HG03108 (cell line): ENCODE data around the gene GCH1.
"Not testable (repeated sequence)": the region's sequence is repeated elsewhere in the genome, so short reads cannot be mapped to it uniquely, and the experiment has no call there.

Experiments used
- ATAC-seq: cut with Tn5 transposase; IDR thresholded peaks from one replicate; pipeline ENCODE4 v1.9.1; 2021; ENCODE audit warnings: moderate library complexity; ENCODE audit not compliant: unreplicated experiment

The GCH1 gene

GRCh38 chr14:54908973-54909372 is 6.3 kb upstream of the GCH1 start:
- not testable (repeated sequence) for ATAC-seq

- no peak for ATAC-seq
Measured at GRCh38 chr14:54908190-54908589, 5.6 kb upstream of the GCH1 start.

DNA sequence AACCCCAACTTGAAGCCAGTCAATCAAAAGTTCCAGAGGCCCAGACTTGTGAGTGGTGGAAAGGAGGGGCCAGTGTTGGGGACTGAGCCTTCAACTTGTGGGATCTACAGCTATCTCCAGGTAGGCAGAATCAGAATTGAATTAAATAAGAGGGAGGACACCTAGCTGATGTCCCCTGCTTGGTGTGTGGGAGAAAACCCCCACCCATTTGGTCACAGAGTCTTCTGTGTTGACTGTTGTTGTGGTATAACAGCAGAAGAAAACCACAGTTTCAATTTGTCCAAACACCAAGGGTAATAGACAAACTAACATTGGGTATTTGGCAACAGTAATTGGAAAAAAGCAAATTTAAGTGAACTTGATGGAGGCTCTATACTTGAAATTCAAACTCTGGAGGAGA is 3.4 kb upstream of the GCH1 start:
- ATAC-seq = no peak

- peak; percentile 37 for ATAC-seq
Measured at GRCh38 chr14:54902143-54902520, 494 bp downstream of the GCH1 start.

- ATAC-seq = no peak
Measured at GRCh38 chr14:54901380-54902142, 1.1 kb downstream of the GCH1 start.

DNA sequence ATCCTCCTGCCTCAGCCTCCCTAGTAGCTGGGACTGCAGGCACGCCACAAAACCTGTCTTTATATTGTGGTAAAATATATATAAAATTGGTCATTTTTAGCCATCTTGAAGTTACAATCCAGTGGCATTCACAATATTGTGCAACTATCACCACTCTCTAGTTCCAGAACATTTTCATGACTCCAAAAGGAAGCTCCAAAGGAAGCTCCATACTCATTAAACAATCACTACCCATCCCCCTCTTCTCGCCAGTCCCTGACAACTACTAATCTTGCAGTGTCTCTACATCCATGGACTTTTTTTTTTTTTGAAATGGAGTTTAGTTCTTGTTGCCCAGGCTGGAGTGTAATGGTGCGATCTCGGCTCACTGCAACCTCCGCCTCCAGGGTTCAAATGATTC is 3.1 kb downstream of the GCH1 start:
- no peak for ATAC-seq

DNA sequence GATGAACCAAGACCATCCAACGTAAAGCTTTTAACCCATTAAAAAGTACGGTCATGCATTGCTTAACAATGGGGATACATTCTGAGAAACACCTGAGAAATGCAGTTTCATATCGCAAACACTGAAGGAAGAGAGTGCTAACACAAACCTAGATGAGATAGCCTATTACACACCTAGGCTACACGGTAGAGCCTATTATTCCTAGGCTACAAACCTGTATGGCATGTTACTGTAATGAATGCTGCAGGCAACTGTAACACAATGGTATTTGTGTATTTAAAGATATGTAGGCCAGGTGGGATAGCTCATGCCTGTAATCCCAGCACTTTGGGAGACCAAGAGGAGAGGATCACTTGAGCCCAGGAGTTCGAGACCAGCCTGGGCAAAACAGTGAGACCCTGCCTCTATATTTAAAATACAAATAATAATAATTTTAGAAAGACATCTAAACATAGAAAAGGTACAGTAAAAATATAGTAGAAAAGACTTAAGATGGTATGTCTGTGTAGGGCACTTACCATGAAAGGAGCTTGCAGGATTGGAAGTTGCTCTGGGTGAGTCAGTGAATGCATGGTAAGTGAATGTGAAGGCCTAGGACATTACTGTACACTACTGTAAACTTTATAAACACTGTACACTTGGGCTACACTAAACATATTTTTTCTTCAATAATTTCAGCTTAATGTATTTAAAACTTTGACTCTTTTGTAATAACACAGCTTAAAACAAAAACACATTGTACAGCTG is 4.6 kb downstream of the GCH1 start:
- ATAC-seq = not testable (repeated sequence)

GRCh38 chr14:54895683-54896082 is 6.9 kb downstream of the GCH1 start:
- no peak for ATAC-seq

GRCh38 chr14:54894995-54895394 is 7.6 kb downstream of the GCH1 start:
- ATAC-seq = no peak

- no peak for ATAC-seq
Measured at GRCh38 chr14:54893151-54893760, 9.4 kb downstream of the GCH1 start.

GRCh38 chr14:54891471-54892245 is 11.0 kb downstream of the GCH1 start:
- ATAC-seq = no peak

DNA sequence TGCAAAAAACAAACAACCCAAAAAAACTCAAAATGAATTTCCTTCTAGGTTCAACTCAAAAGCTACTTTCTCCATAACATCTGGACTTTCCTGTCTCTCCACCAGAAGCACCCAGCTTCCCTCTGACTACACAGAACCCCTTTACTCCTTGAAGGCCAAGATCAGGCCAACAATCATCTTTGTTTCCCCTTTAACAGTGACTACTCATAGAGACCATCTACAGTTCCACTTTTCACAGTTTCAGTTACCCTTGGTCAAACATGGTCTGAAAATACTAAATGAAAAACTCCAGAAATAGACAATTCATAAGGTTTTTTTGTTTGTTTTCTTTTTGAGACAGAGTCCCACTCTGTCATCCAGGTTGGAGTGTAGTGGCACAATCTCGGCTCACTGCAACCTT is 11.8 kb downstream of the GCH1 start:
- peak; percentile 71 for ATAC-seq

GRCh38 chr14:54889919-54890318 is 12.7 kb downstream of the GCH1 start:
- no peak for ATAC-seq

DNA sequence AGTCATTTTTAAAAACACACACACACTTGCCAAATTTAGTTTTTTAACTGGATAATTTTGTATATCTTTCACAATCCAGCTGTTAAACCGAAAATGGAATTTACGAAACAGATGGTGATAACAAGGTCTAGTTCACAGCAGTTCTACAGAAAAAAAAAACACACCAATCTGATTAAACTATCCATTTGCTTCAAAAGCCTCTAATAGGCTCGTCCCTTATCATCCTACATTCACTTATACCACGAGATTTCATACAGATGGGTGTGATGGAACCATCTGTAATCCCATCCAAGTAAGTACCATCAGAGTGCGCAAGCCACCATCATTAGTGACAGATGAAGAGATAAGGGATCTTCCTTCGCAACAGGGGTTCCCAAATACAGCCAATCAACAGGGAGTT is 20.1 kb downstream of the GCH1 start:
- no peak for ATAC-seq

DNA sequence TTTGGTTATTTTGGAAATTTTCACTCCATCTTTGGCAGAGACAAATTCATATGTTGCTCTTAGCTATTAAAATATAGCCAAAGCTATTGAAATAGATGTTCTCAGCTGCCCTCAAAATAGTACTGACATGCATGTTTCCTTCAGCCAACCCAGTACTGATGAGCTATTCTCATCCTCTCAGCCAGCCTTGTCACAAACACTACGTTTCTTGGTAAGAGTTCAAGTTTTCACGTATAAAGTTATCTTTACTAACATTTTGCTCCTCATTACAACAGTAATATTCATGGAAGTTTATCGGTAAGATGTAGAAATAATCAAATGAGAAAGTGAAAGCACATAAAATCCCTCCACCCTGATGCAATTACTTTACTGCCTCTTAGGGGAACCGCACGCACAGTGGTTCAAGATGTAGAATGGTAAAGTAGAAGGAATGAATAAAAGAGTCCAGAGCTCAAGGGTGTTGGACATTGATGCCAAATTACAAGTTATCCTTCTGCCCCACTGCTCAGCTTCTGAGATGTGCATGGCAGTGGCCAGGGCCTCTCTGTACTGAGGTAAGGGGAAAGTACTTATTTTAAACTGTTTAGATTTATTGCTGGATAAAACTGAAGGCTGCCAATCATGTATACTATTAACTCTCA is 20.7 kb downstream of the GCH1 start:
- peak; percentile 32 for ATAC-seq

GRCh38 chr14:54881235-54881760 is 21.3 kb downstream of the GCH1 start:
- ATAC-seq = peak; percentile 61

GRCh38 chr14:54877703-54878021 is 25.0 kb downstream of the GCH1 start:
- no peak for ATAC-seq

GRCh38 chr14:54877015-54877702 is 25.5 kb downstream of the GCH1 start:
- ATAC-seq = no peak

GRCh38 chr14:54875648-54876047 is 27.0 kb downstream of the GCH1 start:
- ATAC-seq = not testable (repeated sequence)
